HCT116 (cell line): ENCODE data around the gene CHRNA5. TPM values are rescaled to one million over a fixed set of nuclear protein-coding genes. Genes with fewer than 3 reads are reported as not detected.
"Not testable (repeated sequence)": the region's sequence is repeated elsewhere in the genome, so short reads cannot be mapped to it uniquely, and the experiment has no call there.

Experiments used
- ATAC-seq: fragments of 200-7000 bp; cut with Tn5 transposase; 2 replicates; pipeline ENCODE4 v1.9.1; 2020; ENCODE audit warnings: mild to moderate bottlenecking, moderate library complexity
- BruUV-seq: library from RNA; stranded (reverse); fragments of 400-500 nt; replicated peaks from 2 replicates; lab custom pipeline; 2021; lab: Mats Ljungman, UMichigan
- CTCF ChIA-PET: fragments of 300-600 bp; sonication (Branson Sonifier 250); formaldehyde crosslinking; loops from one replicate; lab custom pipeline; 2021; ENCODE audit warnings: antibody characterized with exemption; lab: Charles Lee
- POLR2A ChIA-PET: fragments of 300-600, 350-600 bp; sonication (Branson Sonifier 250); formaldehyde crosslinking; loops from one replicate; lab custom pipeline; 2021; ENCODE audit warnings: antibody characterized with exemption; lab: Charles Lee
- RAD21 ChIA-PET, 2 experiments: fragments of 300-600 bp; sonication (Branson Sonifier 250); formaldehyde crosslinking; loops; one replicate each; lab custom pipeline; 2023; ENCODE audit warnings: low total read pairs in 2 of 2; ENCODE audit not compliant: uncharacterized antibody in 2 of 2, unreplicated experiment in 2 of 2, low non-redundant PET in 1 of 2; lab: Charles Lee
- DNase-seq: peaks from one replicate; pipeline ENCODE4 v3.0.0-alpha.2; 2010; ENCODE audit warnings: low read depth, low spot score
- H2AFZ ChIP-seq: fragments of 200-600 bp; shearing (Covaris generic), sonication (generic); 2 replicates; pipeline ENCODE4 v1.6.1; 2017; ENCODE audit warnings: low read depth, mixed run types, mixed read lengths, antibody characterized with exemption, low read length; ENCODE audit not compliant: poor library complexity, severe bottlenecking
- H3K27ac ChIP-seq: 2 replicates; pipeline ENCODE4 v1.5.1; 2012; ENCODE audit warnings: low read depth, low read length
- H3K27me3 ChIP-seq: fragments of 200-600 bp; sonication (generic); 2 replicates; pipeline ENCODE4 v1.6.1; 2016; ENCODE audit warnings: mixed run types, low read length, mixed read lengths; ENCODE audit not compliant: insufficient read depth
- H3K36me3 ChIP-seq, 2 experiments: fragments of 200-500 bp in 1 of 2; fragments of 200-600 bp in 1 of 2; sonication (Bioruptor generic) in 1 of 2; sonication (generic) in 1 of 2; 2 replicates each; pipeline versions ENCODE4 v1.5.1 to v1.6.1; 2014 to 2016; ENCODE audit warnings: low read length in 2 of 2, inconsistent platforms in 1 of 2, mixed read lengths in 1 of 2, mixed run types in 1 of 2; ENCODE audit not compliant: insufficient read depth in 2 of 2, control insufficient read depth in 1 of 2
- H3K4me1 ChIP-seq, 2 experiments: fragments of 200-600 bp in 1 of 2; sonication (generic) in 1 of 2; 2 replicates each; pipeline versions ENCODE4 v1.5.1 to v1.6.1; 2012 to 2017; ENCODE audit warnings: low read length in 2 of 2, inconsistent platforms in 1 of 2, mild to moderate bottlenecking in 1 of 2, mixed read lengths in 1 of 2, mixed run types in 1 of 2, moderate library complexity in 1 of 2; ENCODE audit not compliant: insufficient read depth in 2 of 2, control insufficient read depth in 1 of 2
- H3K4me2 ChIP-seq: fragments of 200-600 bp; sonication (generic); 2 replicates; pipeline ENCODE4 v1.6.1; 2017; ENCODE audit warnings: mixed run types, low read length, mixed read lengths
- H3K4me3 ChIP-seq, 2 experiments: fragments of 200-600 bp in 1 of 2; sonication (generic) in 1 of 2; replicated peaks in 1 of 2; 2 replicates each; pipeline ENCODE4 v1.5.1; 2011 to 2016; ENCODE audit warnings: low read length in 2 of 2, control low read depth in 1 of 2, low read depth in 1 of 2, mild to moderate bottlenecking in 1 of 2, mixed read lengths in 1 of 2, mixed run types in 1 of 2
- H3K79me2 ChIP-seq: fragments of 200-600 bp; sonication (generic); 2 replicates; pipeline ENCODE4 v1.6.1; 2017; ENCODE audit warnings: mild to moderate bottlenecking, mixed run types, low read length, moderate library complexity, mixed read lengths; ENCODE audit not compliant: insufficient read depth
- H3K9ac ChIP-seq: fragments of 200-600 bp; sonication (generic); 2 replicates; pipeline ENCODE4 v1.6.1; 2016; ENCODE audit warnings: low read length, mixed read lengths
- H3K9me2 ChIP-seq: fragments of 200-600 bp; sonication (generic), shearing (Covaris generic); 2 replicates; pipeline ENCODE4 v1.6.1; 2017; ENCODE audit warnings: mixed run types, mild to moderate bottlenecking, moderate library complexity; ENCODE audit not compliant: insufficient read depth
- H3K9me3 ChIP-seq, 2 experiments: fragments of 200-500 bp in 1 of 2; fragments of 200-600 bp in 1 of 2; sonication (Bioruptor generic) in 1 of 2; sonication (generic) in 1 of 2; 2 replicates each; pipeline ENCODE4 v1.6.1; 2014 to 2017; ENCODE audit warnings: low read length in 2 of 2, mixed read lengths in 2 of 2, inconsistent platforms in 1 of 2, low read depth in 1 of 2, mild to moderate bottlenecking in 1 of 2, mixed run types in 1 of 2, moderate library complexity in 1 of 2; ENCODE audit not compliant: control insufficient read depth in 1 of 2, insufficient read depth in 1 of 2
- H4K20me1 ChIP-seq: fragments of 200-600 bp; sonication (generic), shearing (Covaris generic); 2 replicates; pipeline ENCODE4 v1.6.1; 2017; ENCODE audit warnings: mixed run types, mild to moderate bottlenecking, moderate library complexity; ENCODE audit not compliant: insufficient read depth
- CBX3 ChIP-seq: IDR thresholded peaks from 2 replicates; pipeline ENCODE4 v1.6.1; 2012; ENCODE audit warnings: low read depth
- EGR1 ChIP-seq: IDR thresholded peaks from 2 replicates; pipeline ENCODE4 v1.6.1; 2012; ENCODE audit warnings: low read depth
- EZH2phosphoT487 ChIP-seq: fragments of 200-600 bp; IDR thresholded peaks from 2 replicates; pipeline ENCODE4 v1.6.1; 2018; ENCODE audit warnings: antibody characterized with exemption, borderline replicate concordance
- intact Hi-C: fragments of 100-400 bp; cut with micrococcal nuclease; formaldehyde crosslinking; loops from 2 replicates; pipeline ENCODE4 v1.10.0; 2022
- total RNA-seq: library from RNA; stranded (reverse); gene quantifications from one replicate; pipeline ENCODE4 v1.2.1, GENCODE V29; 2021; ENCODE audit not compliant: unreplicated experiment
- TF ChIP-seq, protein P1 (sequence below): IDR thresholded peaks from 2 replicates; pipeline ENCODE4 v1.6.1; 2011; ENCODE audit warnings: mild to moderate bottlenecking, low read length, moderate library complexity; ENCODE audit not compliant: insufficient replicate concordance; ENCODE audit errors: extremely low read depth

Gene CHRNA5
- total RNA-seq, 1 experiment from 2014 or later, result 25.2 TPM

DNA sequence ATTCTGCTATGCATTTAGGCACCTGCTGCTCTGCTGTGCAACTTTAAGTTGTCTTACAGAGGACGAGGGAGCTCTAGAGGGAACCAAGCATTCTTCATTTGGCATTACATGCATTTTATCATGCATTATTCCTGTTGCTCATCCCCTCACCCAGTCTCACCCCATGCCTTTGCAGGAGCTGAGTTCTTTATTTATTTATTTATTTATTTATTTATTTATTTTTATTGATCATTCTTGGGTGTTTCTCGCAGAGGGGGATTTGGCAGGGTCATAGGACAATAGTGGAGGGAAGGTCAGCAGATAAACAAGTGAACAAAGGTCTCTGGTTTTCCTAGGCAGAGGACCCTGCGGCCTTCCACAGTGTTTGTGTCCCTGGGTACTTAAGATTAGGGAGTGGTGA, 45.3 kb upstream of the CHRNA5 start:
- H3K36me3 ChIP-seq, H3K4me2 ChIP-seq, POLR2A ChIA-PET, CTCF ChIA-PET, H3K27ac ChIP-seq, H3K9ac ChIP-seq, H3K27me3 ChIP-seq, H3K79me2 ChIP-seq, DNase-seq, ATAC-seq, H3K4me3 ChIP-seq, H2AFZ ChIP-seq, intact Hi-C loops, H3K9me3 ChIP-seq, H4K20me1 ChIP-seq, H3K9me2 ChIP-seq, RAD21 ChIA-PET, H3K4me1 ChIP-seq, BruUV-seq: not testable (repeated sequence)

- H4K20me1 ChIP-seq, result no peaks in the 10 kb centered on the region
- BruUV-seq, result no TSS peak
Observed at GRCh38 chr15:78524230-78524629, 41.1 kb upstream of the CHRNA5 start.

More at GRCh38 chr15:78524230-78524629, 41.1 kb upstream of the CHRNA5 start:
- Histone ChIP-seq H3K9me3 (peaks cover 0 to 3% of the 10 kb centered on the region in 2 experiments; a peak in 2 of 4 replicates), H3K27ac (no peak overlapping the region), H3K4me3 (no peak overlapping the region), H3K4me1 (no peaks in the 10 kb centered on the region), H3K9me2 (no peaks in the 10 kb centered on the region), H3K4me2 (no peak overlapping the region), H3K27me3 (no peaks in the 10 kb centered on the region), H3K9ac (no peak overlapping the region), H3K79me2 (no peaks in the 10 kb centered on the region), H3K36me3 (no peaks in the 10 kb centered on the region), H2AFZ (no peak overlapping the region)
- CTCF ChIA-PET, result no interaction called here
- POLR2A ChIA-PET, result no interaction called here
- TF ChIP-seq, protein P1, sequence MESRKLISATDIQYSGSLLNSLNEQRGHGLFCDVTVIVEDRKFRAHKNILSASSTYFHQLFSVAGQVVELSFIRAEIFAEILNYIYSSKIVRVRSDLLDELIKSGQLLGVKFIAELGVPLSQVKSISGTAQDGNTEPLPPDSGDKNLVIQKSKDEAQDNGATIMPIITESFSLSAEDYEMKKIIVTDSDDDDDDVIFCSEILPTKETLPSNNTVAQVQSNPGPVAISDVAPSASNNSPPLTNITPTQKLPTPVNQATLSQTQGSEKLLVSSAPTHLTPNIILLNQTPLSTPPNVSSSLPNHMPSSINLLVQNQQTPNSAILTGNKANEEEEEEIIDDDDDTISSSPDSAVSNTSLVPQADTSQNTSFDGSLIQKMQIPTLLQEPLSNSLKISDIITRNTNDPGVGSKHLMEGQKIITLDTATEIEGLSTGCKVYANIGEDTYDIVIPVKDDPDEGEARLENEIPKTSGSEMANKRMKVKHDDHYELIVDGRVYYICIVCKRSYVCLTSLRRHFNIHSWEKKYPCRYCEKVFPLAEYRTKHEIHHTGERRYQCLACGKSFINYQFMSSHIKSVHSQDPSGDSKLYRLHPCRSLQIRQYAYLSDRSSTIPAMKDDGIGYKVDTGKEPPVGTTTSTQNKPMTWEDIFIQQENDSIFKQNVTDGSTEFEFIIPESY, result no peak
- TF ChIP-seq EZH2phosphoT487 (no peak), CBX3 (no peak), EGR1 (no peak)
- no peak for ATAC-seq
- RAD21 ChIA-PET, result no interaction called here
- intact Hi-C loops, result no loop called here
- DNase-seq, result no peak
